Neural cell (in vitro differentiated cells): ENCODE results near the gene KLHL10. TPM values are rescaled to one million over a fixed set of nuclear protein-coding genes. Genes with fewer than 3 reads are reported as not detected.

Experiments
- H2AFZ ChIP-seq: fragments of 200-600, 300-800 bp; sonication (generic), shearing (Covaris generic); 2 replicates; pipeline ENCODE4 v1.6.0; 2014; ENCODE audit warnings: low read depth, mild to moderate bottlenecking, antibody characterized with exemption, low read length, moderate library complexity
- H3F3A ChIP-seq: fragments of 200-600 bp; shearing (Covaris generic); 2 replicates; pipeline ENCODE4 v1.6.1; 2016; ENCODE audit warnings: mild to moderate bottlenecking, moderate library complexity, mixed read lengths, antibody characterized with exemption, low read length; ENCODE audit not compliant: insufficient read depth, poor library complexity, severe bottlenecking
- H3K27ac ChIP-seq: fragments of 200-600, 300-800 bp; sonication (generic), shearing (Covaris generic); 2 replicates; pipeline ENCODE4 v1.5.1; 2014; ENCODE audit warnings: mild to moderate bottlenecking, low read length, moderate library complexity
- H3K27me3 ChIP-seq: fragments of 300-800, 200-600 bp; sonication (generic), shearing (Covaris generic); 2 replicates; pipeline ENCODE4 v1.6.0; 2014; ENCODE audit warnings: mild to moderate bottlenecking, low read depth, low read length, moderate library complexity; ENCODE audit not compliant: insufficient read depth
- H3K36me3 ChIP-seq: fragments of 300-800, 200-600 bp; sonication (generic), shearing (Covaris generic); 2 replicates; pipeline ENCODE4 v1.5.1; 2014; ENCODE audit warnings: mild to moderate bottlenecking, antibody characterized with exemption, low read length, moderate library complexity; ENCODE audit not compliant: insufficient read depth
- H3K4me2 ChIP-seq: fragments of 300-800, 200-600 bp; sonication (generic), shearing (Covaris generic); 2 replicates; pipeline ENCODE4 v1.6.0; 2014; ENCODE audit warnings: mild to moderate bottlenecking, low read length
- H3K4me3 ChIP-seq: fragments of 300-800, 200-600 bp; sonication (generic), shearing (Covaris generic); 2 replicates; pipeline ENCODE4 v1.5.1; 2014; ENCODE audit warnings: mild to moderate bottlenecking, low read length, moderate library complexity
- H3K79me2 ChIP-seq: fragments of 200-600 bp; shearing (Covaris generic); replicated peaks from 2 replicates; pipeline ENCODE4 v1.6.0; 2014; ENCODE audit warnings: mild to moderate bottlenecking, low read length, moderate library complexity; ENCODE audit not compliant: insufficient read depth
- H3K9ac ChIP-seq: fragments of 300-800, 200-600 bp; sonication (generic), shearing (Covaris generic); 2 replicates; pipeline ENCODE4 v1.6.1; 2016; ENCODE audit warnings: mild to moderate bottlenecking, low read length, mixed read lengths
- H3K9me2 ChIP-seq: fragments of 200-600 bp; shearing (Covaris generic); 2 replicates; pipeline ENCODE4 v1.6.1; 2016; ENCODE audit warnings: mild to moderate bottlenecking, low read length, mixed read lengths; ENCODE audit not compliant: insufficient read depth
- H3K9me3 ChIP-seq: fragments of 200-600, 300-800 bp; sonication (generic), shearing (Covaris generic); 2 replicates; pipeline ENCODE4 v1.6.1; 2016; ENCODE audit warnings: mild to moderate bottlenecking, mixed run types, low read length, moderate library complexity, mixed read lengths
- H4K20me1 ChIP-seq: fragments of 200-600 bp; shearing (Covaris generic); 2 replicates; pipeline ENCODE4 v1.6.1; 2016; ENCODE audit warnings: mild to moderate bottlenecking, mixed run types; ENCODE audit not compliant: insufficient read depth
- EP300 ChIP-seq: fragments of 450-650 bp; conservative IDR thresholded peaks from 2 replicates; pipeline ENCODE4 v1.6.1; 2014; ENCODE audit warnings: antibody characterized with exemption, mild to moderate bottlenecking, moderate library complexity; ENCODE audit not compliant: poor library complexity, severe bottlenecking
- EZH2 ChIP-seq: fragments of 200-600, 300-800 bp; shearing (Covaris generic), sonication (generic); IDR thresholded peaks from 2 replicates; pipeline ENCODE4 v1.6.1; 2014; ENCODE audit warnings: antibody characterized with exemption, low read length, borderline replicate concordance, mild to moderate bottlenecking; ENCODE audit not compliant: insufficient read depth, poor library complexity, severe bottlenecking
- MXI1 ChIP-seq: fragments of 450-650 bp; conservative IDR thresholded peaks from 2 replicates; pipeline ENCODE4 v1.6.1; 2014; ENCODE audit warnings: antibody characterized with exemption, mild to moderate bottlenecking; ENCODE audit not compliant: poor library complexity, severe bottlenecking
- POLR2AphosphoS5 ChIP-seq: IDR thresholded peaks from 2 replicates; pipeline ENCODE4 v1.6.1; 2012
- RAD21 ChIP-seq: fragments of 450-650 bp; conservative IDR thresholded peaks from 2 replicates; pipeline ENCODE4 v1.6.1; 2014; ENCODE audit warnings: antibody characterized with exemption, mild to moderate bottlenecking, moderate library complexity
- SMC3 ChIP-seq: fragments of 450-650 bp; conservative IDR thresholded peaks from 2 replicates; pipeline ENCODE4 v1.6.1; 2014; ENCODE audit warnings: antibody characterized with exemption, mild to moderate bottlenecking, moderate library complexity; ENCODE audit not compliant: poor library complexity
- TAF1 ChIP-seq: IDR thresholded peaks from 2 replicates; pipeline ENCODE4 v1.6.1; 2012; ENCODE audit warnings: low read depth
- polyA plus RNA-seq: library from polyadenylated mRNA; depleted of rRNA; stranded (reverse); fragments of >200 nt; gene quantifications from 2 replicates; pipeline ENCODE4 v1.2.3, GENCODE V29; 2014
- TF ChIP-seq, protein P1 (sequence below): fragments of 450-650 bp; IDR thresholded peaks from 2 replicates; pipeline ENCODE4 v1.5.1; 2014; ENCODE audit warnings: antibody characterized with exemption, mild to moderate bottlenecking, moderate library complexity; ENCODE audit not compliant: poor library complexity, severe bottlenecking
- TF ChIP-seq, protein P2 (sequence below): IDR thresholded peaks from 2 replicates; pipeline ENCODE4 v1.6.1; 2012; ENCODE audit warnings: borderline replicate concordance

Gene KLHL10
- polyA plus RNA-seq, 1 donor from 2014 or later, result not detected

DNA sequence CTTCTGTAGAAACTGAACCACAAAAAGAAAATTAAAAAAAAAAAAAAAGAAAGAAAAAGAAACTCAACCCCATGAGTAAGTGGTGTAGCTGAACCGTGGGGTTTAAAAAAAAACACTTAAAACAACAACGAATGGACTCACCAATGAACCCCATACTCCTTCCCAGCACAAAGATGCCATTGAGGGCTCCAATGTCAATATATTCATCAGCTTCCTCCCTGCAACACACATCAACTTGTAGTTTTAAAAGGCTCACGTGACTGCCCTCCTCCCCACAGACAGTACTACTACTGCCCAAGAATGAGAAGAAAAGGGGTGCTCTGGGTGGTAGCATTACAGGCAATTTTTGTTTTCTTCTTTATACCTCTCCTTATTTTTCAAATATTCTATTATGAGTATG, 30.9 kb downstream of the KLHL10 start:
- Histone ChIP-seq H3K9me3 (no peaks in the 10 kb centered on the region), H3K4me3 (no peak overlapping the region), H3K4me2 (no peak overlapping the region), H3K36me3 (peaks cover 1% of the 10 kb centered on the region), H4K20me1 (no peaks in the 10 kb centered on the region), H3K27ac (no peak overlapping the region), H3F3A (no peaks in the 10 kb centered on the region), H3K79me2 (peaks cover 4% of the 10 kb centered on the region), H2AFZ (no peak overlapping the region), H3K9ac (no peak overlapping the region), H3K9me2 (no peaks in the 10 kb centered on the region), H3K27me3 (no peaks in the 10 kb centered on the region)
- TF ChIP-seq, protein P1, sequence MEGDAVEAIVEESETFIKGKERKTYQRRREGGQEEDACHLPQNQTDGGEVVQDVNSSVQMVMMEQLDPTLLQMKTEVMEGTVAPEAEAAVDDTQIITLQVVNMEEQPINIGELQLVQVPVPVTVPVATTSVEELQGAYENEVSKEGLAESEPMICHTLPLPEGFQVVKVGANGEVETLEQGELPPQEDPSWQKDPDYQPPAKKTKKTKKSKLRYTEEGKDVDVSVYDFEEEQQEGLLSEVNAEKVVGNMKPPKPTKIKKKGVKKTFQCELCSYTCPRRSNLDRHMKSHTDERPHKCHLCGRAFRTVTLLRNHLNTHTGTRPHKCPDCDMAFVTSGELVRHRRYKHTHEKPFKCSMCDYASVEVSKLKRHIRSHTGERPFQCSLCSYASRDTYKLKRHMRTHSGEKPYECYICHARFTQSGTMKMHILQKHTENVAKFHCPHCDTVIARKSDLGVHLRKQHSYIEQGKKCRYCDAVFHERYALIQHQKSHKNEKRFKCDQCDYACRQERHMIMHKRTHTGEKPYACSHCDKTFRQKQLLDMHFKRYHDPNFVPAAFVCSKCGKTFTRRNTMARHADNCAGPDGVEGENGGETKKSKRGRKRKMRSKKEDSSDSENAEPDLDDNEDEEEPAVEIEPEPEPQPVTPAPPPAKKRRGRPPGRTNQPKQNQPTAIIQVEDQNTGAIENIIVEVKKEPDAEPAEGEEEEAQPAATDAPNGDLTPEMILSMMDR, result no peak
- no peak for TF ChIP-seq RAD21
- TF ChIP-seq, protein P2, sequence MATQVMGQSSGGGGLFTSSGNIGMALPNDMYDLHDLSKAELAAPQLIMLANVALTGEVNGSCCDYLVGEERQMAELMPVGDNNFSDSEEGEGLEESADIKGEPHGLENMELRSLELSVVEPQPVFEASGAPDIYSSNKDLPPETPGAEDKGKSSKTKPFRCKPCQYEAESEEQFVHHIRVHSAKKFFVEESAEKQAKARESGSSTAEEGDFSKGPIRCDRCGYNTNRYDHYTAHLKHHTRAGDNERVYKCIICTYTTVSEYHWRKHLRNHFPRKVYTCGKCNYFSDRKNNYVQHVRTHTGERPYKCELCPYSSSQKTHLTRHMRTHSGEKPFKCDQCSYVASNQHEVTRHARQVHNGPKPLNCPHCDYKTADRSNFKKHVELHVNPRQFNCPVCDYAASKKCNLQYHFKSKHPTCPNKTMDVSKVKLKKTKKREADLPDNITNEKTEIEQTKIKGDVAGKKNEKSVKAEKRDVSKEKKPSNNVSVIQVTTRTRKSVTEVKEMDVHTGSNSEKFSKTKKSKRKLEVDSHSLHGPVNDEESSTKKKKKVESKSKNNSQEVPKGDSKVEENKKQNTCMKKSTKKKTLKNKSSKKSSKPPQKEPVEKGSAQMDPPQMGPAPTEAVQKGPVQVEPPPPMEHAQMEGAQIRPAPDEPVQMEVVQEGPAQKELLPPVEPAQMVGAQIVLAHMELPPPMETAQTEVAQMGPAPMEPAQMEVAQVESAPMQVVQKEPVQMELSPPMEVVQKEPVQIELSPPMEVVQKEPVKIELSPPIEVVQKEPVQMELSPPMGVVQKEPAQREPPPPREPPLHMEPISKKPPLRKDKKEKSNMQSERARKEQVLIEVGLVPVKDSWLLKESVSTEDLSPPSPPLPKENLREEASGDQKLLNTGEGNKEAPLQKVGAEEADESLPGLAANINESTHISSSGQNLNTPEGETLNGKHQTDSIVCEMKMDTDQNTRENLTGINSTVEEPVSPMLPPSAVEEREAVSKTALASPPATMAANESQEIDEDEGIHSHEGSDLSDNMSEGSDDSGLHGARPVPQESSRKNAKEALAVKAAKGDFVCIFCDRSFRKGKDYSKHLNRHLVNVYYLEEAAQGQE, result no peak
- no peak for TF ChIP-seq EP300

DNA sequence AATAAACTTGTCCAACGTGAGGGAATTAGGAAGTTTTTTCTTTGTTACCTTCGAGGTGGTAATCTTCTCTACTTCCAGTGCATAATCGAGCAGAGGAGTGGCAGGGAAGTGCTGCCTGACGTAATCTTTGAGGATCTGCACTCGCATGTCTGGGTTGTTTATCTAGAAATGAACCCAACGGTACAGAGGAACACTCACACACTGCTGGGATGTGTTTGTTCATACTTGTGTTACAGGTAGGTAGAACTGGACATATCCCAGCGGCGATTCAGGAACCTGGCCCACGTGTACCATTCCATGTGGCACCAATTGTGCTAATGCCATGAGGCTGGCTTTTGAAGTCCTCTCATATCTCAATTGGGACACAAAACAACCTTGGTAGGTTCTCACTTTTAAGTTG, 31.8 kb downstream of the KLHL10 start:
- Histone ChIP-seq H4K20me1 (no peaks in the 10 kb centered on the region), H3K27me3 (no peaks in the 10 kb centered on the region), H3K79me2 (no peaks in the 10 kb centered on the region), H3K36me3 (peaks cover 5% of the 10 kb centered on the region), H3K4me2 (no peak overlapping the region), H3K27ac (no peak overlapping the region), H3K4me3 (no peak overlapping the region), H3K9me3 (no peaks in the 10 kb centered on the region), H3K9ac (no peak overlapping the region), H3K9me2 (no peaks in the 10 kb centered on the region), H3F3A (no peaks in the 10 kb centered on the region), H2AFZ (no peak overlapping the region)
- TF ChIP-seq TAF1 (no peak), SMC3 (no peak), MXI1 (no peak)

DNA sequence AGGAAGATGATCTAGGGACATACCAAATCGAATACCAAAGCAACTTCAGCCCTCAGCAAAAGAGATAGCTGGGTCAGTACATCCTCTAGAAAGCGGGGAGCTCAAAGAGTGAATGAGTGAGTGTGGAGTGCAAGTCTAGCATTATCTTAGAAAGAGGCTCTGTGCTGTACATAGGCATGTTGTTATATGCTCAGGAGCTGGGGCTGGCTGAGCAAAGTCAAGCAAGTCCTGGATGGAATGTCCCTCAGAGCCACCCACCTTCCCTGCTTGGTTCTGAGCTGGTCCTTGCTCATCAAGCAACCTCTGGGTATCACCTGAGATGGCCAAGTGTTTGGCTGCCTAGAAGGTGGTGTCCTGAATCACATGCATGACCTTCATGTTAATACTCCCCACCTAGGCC, 32.5 kb downstream of the KLHL10 start:
- Histone ChIP-seq H4K20me1 (no peaks in the 10 kb centered on the region), H2AFZ (no peak overlapping the region), H3F3A (no peaks in the 10 kb centered on the region), H3K27ac (no peak overlapping the region), H3K4me2 (no peak overlapping the region), H3K4me3 (no peak overlapping the region), H3K36me3 (peaks cover 5% of the 10 kb centered on the region), H3K9me3 (no peaks in the 10 kb centered on the region), H3K27me3 (no peaks in the 10 kb centered on the region), H3K79me2 (no peaks in the 10 kb centered on the region), H3K9ac (no peak overlapping the region), H3K9me2 (no peaks in the 10 kb centered on the region)
- TF ChIP-seq, protein P2, result no peak
- TF ChIP-seq TAF1, result no peak
- no peak for TF ChIP-seq MXI1
- no peak for TF ChIP-seq EP300
- TF ChIP-seq POLR2AphosphoS5, result no peak
- TF ChIP-seq RAD21, result no peak
- TF ChIP-seq, protein P1, result no peak
- TF ChIP-seq EZH2, result no peak
- no peak for TF ChIP-seq SMC3
